UCSD-AML1 (cell line): ENCODE results near the gene DHX57.

Experiments used
- DNase-seq: peaks from one replicate; lab custom pipeline; 2025; ENCODE audit not compliant: unreplicated experiment; lab: John Stamatoyannopoulos, UW

The DHX57 gene

GRCh38 chr2:38875576-38876367 lies at the start of gene DHX57, which contains the start of gene MORN2:
Gene DHX57 (minus strand): TSS chr2:38875934. CDS start chr2:38868405, 7,529 bp downstream.
Gene MORN2 (plus strand): TSS chr2:38875976.
- DNase-seq: peak; percentile 79

GRCh38 chr2:38922902-38923301 lies 47.2 kb upstream of the DHX57 start:
- DNase-seq: no peak

GRCh38 chr2:38922389-38922788 lies 46.7 kb upstream of the DHX57 start:
- no peak for DNase-seq

GRCh38 chr2:38912619-38913018 lies 36.9 kb upstream of the DHX57 start:
- no peak for DNase-seq

DNA sequence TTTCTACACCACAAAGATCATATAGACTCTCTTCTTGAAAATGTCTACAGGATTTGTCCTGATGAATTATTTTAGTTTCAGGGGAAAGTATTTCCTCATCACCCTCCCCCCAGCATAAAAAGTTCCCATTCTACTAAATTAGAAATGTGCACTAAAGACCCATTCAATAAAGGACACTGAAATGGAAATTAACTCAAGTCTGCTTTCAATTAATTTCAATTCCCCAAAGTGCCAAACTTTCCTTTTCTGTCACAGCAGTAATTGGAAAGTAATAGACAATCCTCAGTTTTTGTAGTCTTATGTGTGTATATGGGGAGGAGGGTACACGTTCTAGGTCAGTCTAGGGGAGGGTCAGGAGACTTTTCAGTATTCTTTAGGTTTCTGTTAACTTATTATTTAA lies 35.5 kb upstream of the DHX57 start:
- DNase-seq: no peak

DNA sequence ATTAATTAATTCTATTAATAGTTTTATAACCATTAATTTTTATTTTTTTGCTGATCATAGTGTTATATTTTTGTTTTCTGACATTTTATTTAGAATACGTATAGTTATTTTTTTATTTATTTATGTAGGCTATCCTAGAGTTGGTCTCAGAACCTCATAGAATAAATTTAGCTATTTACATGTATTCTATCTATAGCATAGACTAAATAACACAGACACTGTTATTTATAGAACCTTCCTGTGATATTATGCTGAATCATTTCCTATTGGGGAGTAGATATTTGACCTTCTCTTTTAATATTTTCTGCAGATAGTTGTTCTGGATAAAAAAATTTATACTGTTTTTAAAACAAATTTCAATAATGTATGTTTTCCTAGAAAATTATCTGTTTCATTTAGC lies 34.1 kb upstream of the DHX57 start:
- no peak for DNase-seq

DNA sequence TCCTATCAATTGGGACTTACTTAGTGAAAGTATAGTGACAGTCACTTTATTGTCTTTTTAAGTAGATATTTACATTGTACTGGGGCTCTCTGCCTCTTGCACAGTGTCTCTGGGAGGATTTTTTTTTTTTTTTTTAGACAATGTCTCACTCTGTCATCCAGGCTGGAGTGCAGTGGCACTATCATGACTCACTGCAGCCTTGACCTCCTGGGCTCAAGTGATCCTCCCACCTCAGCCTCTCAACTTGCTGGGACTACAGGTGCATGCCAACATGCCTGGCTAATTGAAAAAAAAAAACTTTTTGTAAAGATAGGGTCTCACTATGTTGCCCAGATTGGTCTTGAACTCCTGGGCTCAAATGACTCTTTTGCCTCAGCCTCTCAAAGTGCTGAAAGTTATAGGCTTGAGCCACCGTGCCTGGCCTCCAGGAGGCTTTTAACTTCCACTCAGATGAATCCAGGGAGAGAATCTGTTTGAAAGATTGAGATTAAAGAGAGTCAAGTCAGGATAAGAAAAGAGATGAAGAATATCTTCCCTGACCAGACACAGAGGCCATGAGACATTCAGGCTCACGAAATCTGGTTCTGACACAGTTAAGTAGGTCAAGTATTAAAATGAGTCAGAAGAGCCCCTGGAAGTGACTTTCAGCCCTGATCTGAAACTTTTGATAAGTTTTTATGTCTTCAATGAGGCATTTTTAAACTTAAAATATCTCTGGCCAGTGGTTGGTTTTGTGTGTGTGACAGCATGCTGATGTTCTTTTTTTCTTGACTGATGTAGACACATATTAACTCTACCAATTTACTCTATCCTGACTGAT lies 32.2 kb upstream of the DHX57 start:
- DNase-seq: no peak

GRCh38 chr2:38907242-38907641 lies 31.5 kb upstream of the DHX57 start:
- no peak for DNase-seq

DNA sequence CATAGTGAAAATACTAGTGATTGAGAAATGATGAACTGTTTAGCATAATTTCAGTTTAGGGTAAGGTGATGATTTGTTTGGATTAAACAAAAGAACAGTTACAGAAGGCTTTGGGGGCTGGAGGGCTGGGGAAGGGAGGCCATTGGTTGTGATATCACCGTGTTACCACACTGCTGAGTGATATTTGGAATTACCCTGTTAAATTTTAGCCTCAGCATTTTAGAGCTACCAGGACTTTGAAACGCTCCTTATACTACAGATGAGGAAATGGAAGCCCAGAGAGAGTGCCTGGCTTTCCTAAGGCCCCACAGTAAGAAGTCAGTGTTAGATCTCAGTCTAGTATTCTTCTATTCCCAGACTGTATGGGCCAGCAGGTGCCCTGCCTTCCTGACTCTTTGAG lies 29.5 kb upstream of the DHX57 start:
- no peak for DNase-seq

DNA sequence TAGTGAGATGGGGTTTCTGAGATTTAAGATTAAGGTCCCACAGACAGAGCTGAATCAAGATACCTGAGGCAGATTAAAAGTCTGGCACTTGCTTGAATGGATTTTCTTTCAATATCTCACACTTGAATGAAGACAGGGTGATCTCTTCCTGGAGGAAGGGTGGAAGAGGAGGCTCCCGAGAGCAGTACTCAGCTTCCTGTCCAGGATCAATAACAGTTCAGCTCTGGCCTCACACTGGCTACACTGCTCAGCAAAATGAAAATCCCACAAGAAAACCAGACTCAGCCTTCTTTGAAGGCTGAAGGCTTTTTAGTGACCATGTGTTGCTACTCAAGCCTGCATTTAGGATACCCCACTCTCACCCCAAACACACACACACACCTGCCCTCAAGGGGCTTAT lies 25.0 kb upstream of the DHX57 start:
- no peak for DNase-seq

DNA sequence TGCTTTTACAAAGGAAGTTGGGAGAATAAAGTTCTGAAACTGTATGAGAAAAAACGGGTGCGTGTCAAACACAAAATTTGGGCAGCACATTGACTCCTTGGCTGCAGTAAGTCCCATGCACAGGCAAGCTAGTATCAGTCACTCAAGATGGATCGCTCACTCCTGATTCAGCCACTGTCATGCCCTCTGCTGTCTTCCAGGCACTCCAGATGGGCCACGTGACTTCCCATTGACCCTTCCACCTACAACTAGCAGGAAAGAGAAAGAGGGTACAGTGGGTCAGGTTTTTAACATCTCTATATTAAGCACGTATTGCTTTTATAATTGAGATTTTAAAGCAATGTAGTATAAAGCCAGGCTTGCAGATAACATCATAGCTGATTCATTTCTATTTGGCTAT lies 22.5 kb upstream of the DHX57 start:
- no peak for DNase-seq

DNA sequence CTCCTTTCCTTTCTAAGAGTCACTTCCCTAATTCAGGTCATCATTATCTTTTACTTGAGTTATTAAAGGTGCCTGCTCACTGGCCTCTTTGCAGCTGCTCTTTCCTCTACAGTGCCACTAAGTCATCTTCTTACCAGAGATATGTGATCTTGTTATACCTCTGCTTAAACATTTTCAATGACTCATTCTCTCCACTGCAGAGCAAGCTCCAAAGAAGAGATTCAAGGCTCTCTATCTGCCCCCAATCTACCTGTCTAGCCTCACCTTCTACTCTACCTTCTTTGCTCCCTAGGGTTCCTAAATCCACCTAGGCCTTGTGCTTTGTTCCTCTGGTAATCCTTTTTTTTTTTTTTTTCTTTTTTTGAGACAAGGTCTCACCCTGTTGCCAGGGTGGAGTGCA lies 17.1 kb upstream of the DHX57 start:
- no peak for DNase-seq

GRCh38 chr2:38889575-38889974 lies 13.8 kb upstream of the DHX57 start, which contains the start of gene ARHGEF33:
Gene ARHGEF33 (plus strand): TSS chr2:38889875. CDS start chr2:38919448, 29,573 bp downstream.
- DNase-seq: no peak

DNA sequence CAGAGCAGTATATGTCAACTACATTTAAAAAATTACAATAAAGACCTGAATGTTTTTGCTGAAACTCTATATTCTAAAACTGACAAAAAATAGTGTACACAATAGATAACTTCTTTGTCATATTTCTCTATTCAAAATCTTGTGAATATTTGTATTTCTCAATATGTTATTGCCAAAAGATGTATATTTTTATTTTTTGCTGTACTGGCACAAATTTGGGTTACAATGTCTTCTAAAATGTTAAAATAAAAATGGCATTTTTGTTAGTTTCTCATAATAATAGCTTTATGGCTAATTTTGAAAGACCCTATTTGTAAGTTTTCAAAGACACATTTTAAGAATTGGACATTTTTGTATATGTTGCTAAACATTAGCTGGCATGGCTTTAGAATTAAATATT lies 13.3 kb upstream of the DHX57 start:
- DNase-seq: no peak

GRCh38 chr2:38887902-38888554 lies 12.3 kb upstream of the DHX57 start:
- no peak for DNase-seq

DNA sequence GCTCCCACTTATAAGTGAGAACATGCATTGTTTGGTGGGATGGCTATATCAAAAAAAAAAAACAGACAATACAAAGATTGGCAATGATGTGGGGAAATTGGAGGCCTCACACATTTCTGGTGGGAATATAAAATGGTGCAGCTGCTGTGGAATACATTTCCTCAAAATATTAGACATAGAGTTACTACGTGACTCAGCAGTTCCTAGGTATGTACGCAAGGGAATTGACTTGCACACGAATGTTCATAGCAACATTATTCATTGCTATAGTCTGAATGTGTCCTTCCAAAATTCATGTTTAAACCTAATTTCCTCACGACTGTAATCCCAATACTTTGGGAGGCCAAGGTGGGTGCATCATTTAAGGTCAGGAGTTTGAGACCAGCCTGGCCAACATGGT lies 11.6 kb upstream of the DHX57 start:
- no peak for DNase-seq

DNA sequence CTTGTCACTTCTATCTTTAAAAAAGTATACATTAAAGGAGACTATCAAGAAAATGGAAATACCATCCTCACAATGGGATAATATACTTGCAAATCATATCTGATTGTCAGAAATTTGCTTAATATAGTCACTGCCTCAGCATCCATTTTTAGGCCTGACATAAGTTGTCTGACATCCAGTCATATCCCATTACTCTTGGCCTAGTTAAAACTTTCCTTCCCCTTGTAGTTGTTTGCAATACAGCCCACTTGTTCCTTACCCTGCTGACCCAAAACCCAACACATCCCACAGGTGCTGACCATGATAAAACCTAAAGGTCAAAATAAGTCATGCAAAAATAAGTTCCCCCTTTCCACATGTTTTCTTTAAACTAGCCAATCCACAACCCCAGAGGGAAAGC lies 10.3 kb upstream of the DHX57 start:
- DNase-seq: no peak

DNA sequence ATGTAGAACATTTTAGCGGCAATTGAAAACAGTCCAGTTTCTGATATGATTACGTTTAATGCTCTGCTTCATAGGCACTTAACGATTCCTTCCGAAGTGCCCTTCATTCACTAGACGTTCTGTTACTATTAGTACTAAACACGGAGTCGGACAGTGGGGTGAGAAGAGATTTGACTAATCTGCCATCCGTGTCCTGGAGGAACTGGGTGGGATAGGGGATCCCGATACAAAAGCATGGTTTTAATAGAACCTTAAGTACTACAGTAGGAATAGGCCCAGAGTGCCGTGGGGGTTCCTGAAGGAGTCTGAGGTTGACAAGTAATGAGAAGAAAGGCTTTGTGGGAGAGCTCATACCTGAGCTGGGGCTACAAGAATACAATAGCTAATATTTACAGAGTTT lies 673 bp upstream of the DHX57 start:
- no peak for DNase-seq

- no peak for DNase-seq
Measured at GRCh38 chr2:38875227-38875575, 533 bp downstream of the DHX57 start.

DNA sequence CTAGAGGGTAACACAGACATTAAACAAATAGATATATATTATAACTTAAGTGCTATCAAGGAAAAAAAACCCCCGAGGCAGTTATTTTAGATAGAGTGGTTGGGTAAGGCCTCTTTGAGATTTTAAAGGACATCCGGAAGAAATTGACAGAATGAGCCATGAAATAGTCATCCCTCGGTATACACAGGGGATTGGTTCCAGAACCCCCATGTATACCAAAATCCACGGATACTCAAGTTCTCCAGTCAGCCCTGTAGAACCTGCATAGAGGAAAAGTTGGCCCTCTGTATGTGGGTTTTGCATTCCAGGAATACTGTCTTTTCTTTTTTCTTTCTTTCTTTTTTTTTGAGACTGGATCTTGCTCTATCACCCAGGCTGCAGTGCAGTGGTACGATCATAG lies 2.0 kb downstream of the DHX57 start:
- DNase-seq: no peak

- no peak for DNase-seq
Measured at GRCh38 chr2:38871432-38871831, 4.3 kb downstream of the DHX57 start.
